Measurements from ENCODE around the gene ODAD4. TPM values are rescaled to one million over a fixed set of nuclear protein-coding genes. Genes with fewer than 3 reads are reported as not detected.

ODAD4 gene
- total RNA-seq, 1 experiment from 2014 or later = 0.98 TPM

DNA sequence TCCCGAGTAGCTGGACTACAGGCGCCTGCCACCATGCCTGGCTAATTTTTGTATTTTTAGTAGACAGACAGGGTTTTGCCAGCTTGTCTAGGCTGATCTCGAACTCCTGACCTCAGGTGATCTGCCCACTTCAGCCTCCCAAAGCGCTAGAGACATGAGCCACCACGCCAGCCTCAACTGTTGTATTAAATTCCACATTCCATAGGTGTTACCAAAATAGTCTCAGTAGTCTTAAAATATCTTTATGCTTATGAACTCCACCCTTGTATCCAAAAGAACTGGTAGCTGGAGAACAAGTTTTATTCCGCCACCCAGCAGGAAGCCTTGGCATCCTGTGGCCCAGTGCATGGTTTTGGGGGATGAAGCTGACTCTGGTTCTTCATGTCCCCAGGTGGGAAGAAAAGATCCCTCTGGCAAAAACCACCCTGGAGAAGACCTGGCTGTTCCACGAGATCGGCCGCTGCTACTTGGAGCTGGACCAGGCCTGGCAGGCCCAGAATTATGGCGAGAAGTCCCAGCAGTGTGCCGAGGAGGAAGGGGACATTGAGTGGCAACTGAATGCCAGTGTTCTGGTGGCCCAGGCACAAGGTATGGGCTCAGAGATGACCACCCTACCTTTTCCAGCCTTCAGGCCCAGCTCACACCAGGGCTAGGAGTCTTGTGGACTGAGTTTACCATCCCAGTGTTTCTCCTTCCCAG is 18.5 kb downstream of the ODAD4 start:
- ATAC-seq = no peak
- BruUV-seq (replicated peaks) = no TSS peak
- TF ChIP-seq CBX3 (IDR thresholded peaks at IDR 0.05; ENCODE audit: low read depth) (no peak), ZFX (IDR thresholded peaks at IDR 0.05) (no peak), ZNF274 (IDR thresholded peaks at IDR 0.05; ENCODE audit: low read depth, low read length) (no peak), POLR2AphosphoS5 (IDR thresholded peaks at IDR 0.05; ENCODE audit: low read depth, low read length) (no peak), EZH2phosphoT487 (IDR thresholded peaks at IDR 0.05; ENCODE audit: borderline replicate concordance) (no peak), SP1 (IDR thresholded peaks at IDR 0.05; ENCODE audit: low read depth) (no peak), JUND (IDR thresholded peaks at IDR 0.05) (no peak), YY1 (IDR thresholded peaks at IDR 0.05; ENCODE audit: extremely low read depth, insufficient replicate concordance, low read depth, low read length) (no peak), MAX (IDR thresholded peaks at IDR 0.05) (no peak), RAD21 (IDR thresholded peaks at IDR 0.05; ENCODE audit: low read depth) (no peak)
- TF ChIP-seq, protein P1, sequence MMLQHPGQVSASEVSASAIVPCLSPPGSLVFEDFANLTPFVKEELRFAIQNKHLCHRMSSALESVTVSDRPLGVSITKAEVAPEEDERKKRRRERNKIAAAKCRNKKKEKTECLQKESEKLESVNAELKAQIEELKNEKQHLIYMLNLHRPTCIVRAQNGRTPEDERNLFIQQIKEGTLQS (IDR thresholded peaks at IDR 0.05) = no peak
- Histone ChIP-seq H3K79me2 (ENCODE audit: insufficient read depth, low read length) (no peaks in the 10 kb centered on the region), H3K9ac (ENCODE audit: low read length) (no peak overlapping the region), H3K27me3 (ENCODE audit: insufficient read depth, low read length) (no peaks in the 10 kb centered on the region), H4K20me1 (ENCODE audit: insufficient read depth) (no peaks in the 10 kb centered on the region), H2AFZ (ENCODE audit: low read depth, low read length, poor library complexity, severe bottlenecking) (no peak overlapping the region), H3K4me3 (replicated peaks in 1 of 2; ENCODE audit: low read depth in 1 of 2, low read length in 2 of 2) (no peak overlapping the region), H3K4me2 (ENCODE audit: low read length) (no peak overlapping the region), H3K9me2 (ENCODE audit: insufficient read depth) (no peaks in the 10 kb centered on the region), H3K36me3 (ENCODE audit: control insufficient read depth in 1 of 2, insufficient read depth in 2 of 2, low read length in 2 of 2) (no peaks in the 10 kb centered on the region), H3K9me3 (ENCODE audit: control insufficient read depth in 1 of 2, insufficient read depth in 1 of 2, low read depth in 1 of 2, low read length in 2 of 2) (no peaks in the 10 kb centered on the region), H3K27ac (ENCODE audit: low read depth, low read length) (no peak overlapping the region), H3K4me1 (ENCODE audit: control insufficient read depth in 1 of 2, insufficient read depth in 2 of 2, low read length in 2 of 2) (peaks cover 4 to 5% of the 10 kb centered on the region in 2 experiments; a peak in 2 of 4 replicates)
- ChIA-PET POLR2A (no interaction called here), RAD21 (ENCODE audit: low non-redundant PET in 1 of 2, low total read pairs in 2 of 2, uncharacterized antibody in 2 of 2, unreplicated experiment in 2 of 2) (no interaction called here), CTCF (no interaction called here)
- DNase-seq (ENCODE audit: low read depth, low spot score) = no peak
- intact Hi-C loops (cut with micrococcal nuclease) = no loop called here

DNA sequence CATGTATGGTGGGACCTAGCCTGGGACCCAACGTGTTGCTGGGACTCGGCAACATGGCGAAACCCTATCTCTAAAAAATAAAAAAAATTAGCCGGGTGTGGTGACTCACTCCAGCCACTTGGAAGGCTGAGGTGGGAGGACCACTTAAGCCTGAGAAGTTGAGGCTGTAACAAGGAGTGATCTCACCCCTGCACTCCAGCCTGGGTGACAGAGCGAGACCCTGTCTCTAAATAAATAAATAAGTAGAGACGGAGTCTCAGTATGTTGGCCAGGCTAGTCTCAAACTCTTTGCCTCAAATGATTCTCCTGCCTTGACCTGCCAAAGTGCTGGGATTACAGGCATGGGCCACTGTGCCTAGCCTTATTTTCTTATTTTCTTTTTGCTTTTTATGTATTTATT is 26.1 kb downstream of the ODAD4 start:
- ATAC-seq = no peak
- intact Hi-C loops (cut with micrococcal nuclease) = no loop called here
- BruUV-seq (replicated peaks) = no TSS peak
- RAD21 ChIA-PET (ENCODE audit: low non-redundant PET in 1 of 2, low total read pairs in 2 of 2, uncharacterized antibody in 2 of 2, unreplicated experiment in 2 of 2) = no interaction called here
- Histone ChIP-seq H3K9me2 (ENCODE audit: insufficient read depth) (no peaks in the 10 kb centered on the region), H3K36me3 (ENCODE audit: control insufficient read depth in 1 of 2, insufficient read depth in 2 of 2, low read length in 2 of 2) (no peaks in the 10 kb centered on the region), H2AFZ (ENCODE audit: low read depth, low read length, poor library complexity, severe bottlenecking) (no peak overlapping the region), H3K9me3 (ENCODE audit: control insufficient read depth in 1 of 2, insufficient read depth in 1 of 2, low read depth in 1 of 2, low read length in 2 of 2) (no peaks in the 10 kb centered on the region), H3K4me2 (ENCODE audit: low read length) (no peak overlapping the region), H3K9ac (ENCODE audit: low read length) (no peak overlapping the region), H3K27ac (ENCODE audit: low read depth, low read length) (no peak overlapping the region), H3K27me3 (ENCODE audit: insufficient read depth, low read length) (no peaks in the 10 kb centered on the region), H3K4me3 (replicated peaks in 1 of 2; ENCODE audit: low read depth in 1 of 2, low read length in 2 of 2) (no peak overlapping the region), H3K4me1 (ENCODE audit: control insufficient read depth in 1 of 2, insufficient read depth in 2 of 2, low read length in 2 of 2) (no peaks in the 10 kb centered on the region), H3K79me2 (ENCODE audit: insufficient read depth, low read length) (no peaks in the 10 kb centered on the region), H4K20me1 (ENCODE audit: insufficient read depth) (no peaks in the 10 kb centered on the region)
- POLR2A ChIA-PET = no interaction called here
- no peak for DNase-seq (ENCODE audit: low read depth, low spot score)
- CTCF ChIA-PET = no interaction called here
- TF ChIP-seq SIN3A (IDR thresholded peaks at IDR 0.05; ENCODE audit: low read depth) (no peak), JUND (IDR thresholded peaks at IDR 0.05) (no peak), POLR2A (IDR thresholded peaks at IDR 0.05; ENCODE audit: borderline replicate concordance, extremely low read depth, insufficient read depth, insufficient read length) (no peak), ZNF274 (IDR thresholded peaks at IDR 0.05; ENCODE audit: low read depth, low read length) (no peak), YY1 (IDR thresholded peaks at IDR 0.05; ENCODE audit: extremely low read depth, insufficient replicate concordance, low read depth, low read length) (no peak)
- TF ChIP-seq, protein P2, sequence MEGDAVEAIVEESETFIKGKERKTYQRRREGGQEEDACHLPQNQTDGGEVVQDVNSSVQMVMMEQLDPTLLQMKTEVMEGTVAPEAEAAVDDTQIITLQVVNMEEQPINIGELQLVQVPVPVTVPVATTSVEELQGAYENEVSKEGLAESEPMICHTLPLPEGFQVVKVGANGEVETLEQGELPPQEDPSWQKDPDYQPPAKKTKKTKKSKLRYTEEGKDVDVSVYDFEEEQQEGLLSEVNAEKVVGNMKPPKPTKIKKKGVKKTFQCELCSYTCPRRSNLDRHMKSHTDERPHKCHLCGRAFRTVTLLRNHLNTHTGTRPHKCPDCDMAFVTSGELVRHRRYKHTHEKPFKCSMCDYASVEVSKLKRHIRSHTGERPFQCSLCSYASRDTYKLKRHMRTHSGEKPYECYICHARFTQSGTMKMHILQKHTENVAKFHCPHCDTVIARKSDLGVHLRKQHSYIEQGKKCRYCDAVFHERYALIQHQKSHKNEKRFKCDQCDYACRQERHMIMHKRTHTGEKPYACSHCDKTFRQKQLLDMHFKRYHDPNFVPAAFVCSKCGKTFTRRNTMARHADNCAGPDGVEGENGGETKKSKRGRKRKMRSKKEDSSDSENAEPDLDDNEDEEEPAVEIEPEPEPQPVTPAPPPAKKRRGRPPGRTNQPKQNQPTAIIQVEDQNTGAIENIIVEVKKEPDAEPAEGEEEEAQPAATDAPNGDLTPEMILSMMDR (IDR thresholded peaks at IDR 0.05 in 2 of 3, conservative IDR thresholded peaks at IDR 0.05 in 1 of 3; ENCODE audit: borderline replicate concordance in 1 of 3, insufficient read depth in 1 of 3, low read depth in 2 of 3, low read length in 2 of 3) = no peak
- TF ChIP-seq, protein P3, sequence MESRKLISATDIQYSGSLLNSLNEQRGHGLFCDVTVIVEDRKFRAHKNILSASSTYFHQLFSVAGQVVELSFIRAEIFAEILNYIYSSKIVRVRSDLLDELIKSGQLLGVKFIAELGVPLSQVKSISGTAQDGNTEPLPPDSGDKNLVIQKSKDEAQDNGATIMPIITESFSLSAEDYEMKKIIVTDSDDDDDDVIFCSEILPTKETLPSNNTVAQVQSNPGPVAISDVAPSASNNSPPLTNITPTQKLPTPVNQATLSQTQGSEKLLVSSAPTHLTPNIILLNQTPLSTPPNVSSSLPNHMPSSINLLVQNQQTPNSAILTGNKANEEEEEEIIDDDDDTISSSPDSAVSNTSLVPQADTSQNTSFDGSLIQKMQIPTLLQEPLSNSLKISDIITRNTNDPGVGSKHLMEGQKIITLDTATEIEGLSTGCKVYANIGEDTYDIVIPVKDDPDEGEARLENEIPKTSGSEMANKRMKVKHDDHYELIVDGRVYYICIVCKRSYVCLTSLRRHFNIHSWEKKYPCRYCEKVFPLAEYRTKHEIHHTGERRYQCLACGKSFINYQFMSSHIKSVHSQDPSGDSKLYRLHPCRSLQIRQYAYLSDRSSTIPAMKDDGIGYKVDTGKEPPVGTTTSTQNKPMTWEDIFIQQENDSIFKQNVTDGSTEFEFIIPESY (IDR thresholded peaks at IDR 0.05; ENCODE audit: extremely low read depth, insufficient replicate concordance, low read length) = no peak
